ENCODE measurements around the gene OOSP1.

OOSP1 gene

DNA sequence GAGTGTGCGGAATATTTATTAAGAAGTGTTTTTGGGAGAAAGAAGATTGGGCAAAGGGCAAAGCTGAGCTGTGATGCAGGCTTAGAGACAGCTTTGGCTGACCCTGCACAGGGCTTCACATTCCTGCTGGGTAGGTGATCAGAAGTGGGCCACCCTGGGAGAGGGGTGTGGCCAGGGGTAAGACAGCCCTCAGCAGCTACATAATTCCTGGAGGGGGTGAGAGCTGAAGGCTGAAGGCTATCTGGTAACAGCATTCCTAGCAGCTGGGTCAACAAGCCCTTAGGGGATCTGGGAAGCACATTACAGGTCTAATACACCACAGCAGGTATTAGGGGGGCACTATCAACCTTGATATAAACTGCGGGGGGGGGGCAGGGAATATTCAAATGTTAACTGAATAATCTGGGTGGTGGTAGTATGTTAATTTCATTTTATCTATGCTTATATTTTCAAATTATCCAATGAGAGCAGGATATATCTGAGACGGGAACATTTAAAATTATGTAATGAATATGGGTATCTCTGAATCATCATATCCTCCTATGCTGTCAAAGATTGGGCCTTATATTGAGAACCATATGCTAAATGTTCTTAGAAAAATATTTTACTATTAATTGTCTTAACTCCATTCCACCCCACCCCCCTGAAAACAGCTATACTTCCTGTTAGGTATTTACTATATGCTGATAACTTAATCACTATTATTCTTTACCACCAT, 5.9 kb downstream of the OOSP1 start:
- ATAC-seq, result no peak
- peaks cover 7% of the 10 kb centered on the region for H3K4me1 Mint-ChIP-seq
- H3K27me3 Mint-ChIP-seq, result peaks cover 52% of the 10 kb centered on the region
- H3K9me3 Mint-ChIP-seq, result peaks cover 7% of the 10 kb centered on the region
- no peaks in the 10 kb centered on the region for H3K36me3 Mint-ChIP-seq
- no peak overlapping the region for H3K4me3 Mint-ChIP-seq
- no peak overlapping the region for H3K27ac Mint-ChIP-seq

DNA sequence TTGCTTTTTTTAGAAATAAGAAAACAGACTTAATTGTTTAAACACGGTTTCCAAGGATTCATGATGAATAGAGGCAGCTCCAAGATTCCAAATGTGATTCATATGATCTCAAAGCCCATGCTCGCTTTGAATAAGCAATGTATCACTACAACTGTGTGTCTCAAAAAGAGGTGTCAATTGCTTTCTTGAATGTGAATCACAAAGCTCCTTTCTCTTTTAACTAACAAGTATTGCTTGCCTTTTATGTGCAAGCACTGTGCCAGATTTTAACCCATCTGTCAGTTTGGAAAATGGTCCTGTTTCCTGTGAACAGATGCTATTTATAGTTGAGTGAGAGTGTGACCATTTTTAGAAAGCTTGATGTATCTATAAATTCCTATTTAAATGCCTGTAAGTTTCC, 6.5 kb downstream of the OOSP1 start:
- Mint-ChIP-seq H3K27me3 (peaks cover 52% of the 10 kb centered on the region), H3K4me3 (no peak overlapping the region), H3K36me3 (no peaks in the 10 kb centered on the region), H3K27ac (no peak overlapping the region), H3K9me3 (peaks cover 3% of the 10 kb centered on the region), H3K4me1 (peaks cover 1% of the 10 kb centered on the region)
- no peak for ATAC-seq

- Mint-ChIP-seq H3K27ac (no peak overlapping the region), H3K4me1 (no peaks in the 10 kb centered on the region), H3K4me3 (no peak overlapping the region), H3K9me3 (no peaks in the 10 kb centered on the region), H3K27me3 (peaks cover 31% of the 10 kb centered on the region), H3K36me3 (no peaks in the 10 kb centered on the region)
- ATAC-seq, result no peak
These were observed 15.4 kb downstream of the OOSP1 start for GRCh38 chr11:59953463-59954218.

DNA sequence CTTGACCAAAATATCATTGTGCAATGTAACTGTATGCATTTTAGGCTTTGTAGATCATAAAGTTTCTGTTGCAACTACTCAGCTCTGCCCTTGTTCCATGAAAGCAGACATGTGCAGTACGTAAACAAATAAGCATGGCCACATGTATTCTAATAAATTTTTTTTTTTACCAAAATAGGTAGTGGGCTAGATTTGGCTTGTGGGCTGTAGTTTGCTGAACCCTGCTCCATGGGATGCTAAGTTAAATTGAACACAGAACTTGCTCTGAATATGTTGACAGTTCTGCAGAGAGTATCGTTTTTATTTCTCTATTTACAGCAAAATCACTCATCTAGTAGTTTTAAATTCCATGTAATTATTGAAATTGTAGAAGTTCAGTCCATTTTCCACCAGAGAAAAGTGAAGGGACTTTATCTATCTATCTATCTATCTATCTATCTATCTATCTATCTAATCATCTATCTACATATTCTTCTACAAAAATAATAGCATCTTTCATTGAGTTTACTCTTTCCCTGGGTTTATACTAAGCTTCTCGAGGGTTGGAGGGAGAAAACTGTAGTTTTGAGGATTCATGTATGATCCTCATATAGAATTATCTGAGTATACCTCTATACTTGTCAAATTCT, 16.1 kb downstream of the OOSP1 start:
- Mint-ChIP-seq H3K9me3 (no peaks in the 10 kb centered on the region), H3K4me1 (no peaks in the 10 kb centered on the region), H3K27ac (no peak overlapping the region), H3K27me3 (peaks cover 32% of the 10 kb centered on the region), H3K36me3 (no peaks in the 10 kb centered on the region), H3K4me3 (no peak overlapping the region)
- ATAC-seq, result no peak

- Mint-ChIP-seq H3K9me3 (no peaks in the 10 kb centered on the region), H3K27me3 (peaks cover 11% of the 10 kb centered on the region), H3K4me3 (no peak overlapping the region), H3K36me3 (no peaks in the 10 kb centered on the region), H3K4me1 (no peaks in the 10 kb centered on the region), H3K27ac (no peak overlapping the region)
- no peak for ATAC-seq
These were observed 18.9 kb downstream of the OOSP1 start for GRCh38 chr11:59957094-59957493.

DNA sequence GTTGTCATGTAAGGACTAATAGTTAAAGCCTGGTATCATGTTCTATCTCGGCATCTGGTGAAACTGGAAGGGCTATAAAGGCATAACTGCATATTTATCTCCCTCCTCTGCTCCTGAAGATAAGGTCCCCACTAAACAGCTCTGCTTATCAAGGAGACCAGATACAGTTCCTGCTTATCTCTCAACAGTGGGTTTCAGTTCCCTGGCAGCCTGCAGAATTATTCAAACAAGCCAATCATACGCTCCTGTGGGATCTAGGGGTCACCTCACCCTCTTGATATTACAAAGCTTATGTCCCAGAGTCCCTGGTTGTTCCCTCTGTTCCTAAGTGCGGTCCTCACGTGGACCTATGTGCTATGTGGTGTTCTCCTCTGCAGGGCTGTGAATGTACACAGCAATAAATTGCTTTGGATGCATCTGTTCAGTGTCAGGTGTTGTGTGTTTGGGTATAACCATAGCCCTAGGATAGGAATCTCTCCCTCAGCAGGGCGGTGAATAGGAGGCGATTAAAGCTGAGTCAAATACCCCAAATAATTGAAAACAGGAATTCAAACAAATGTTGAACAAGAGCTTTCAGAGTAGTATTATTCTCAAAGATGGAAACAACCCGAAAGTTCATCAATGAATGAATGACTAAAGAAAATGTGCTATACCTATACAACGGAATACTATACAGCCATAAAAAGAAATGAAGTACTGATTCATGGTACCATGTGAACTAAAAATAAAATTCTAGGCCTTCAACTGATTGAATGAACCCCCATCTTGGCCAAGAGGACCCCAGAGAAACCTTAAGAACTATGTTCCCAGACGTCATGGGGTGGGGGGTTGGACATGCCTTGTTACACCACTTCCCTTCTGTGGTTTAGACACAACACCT, 22.5 kb downstream of the OOSP1 start:
- Mint-ChIP-seq H3K36me3 (no peaks in the 10 kb centered on the region), H3K27ac (no peak overlapping the region), H3K9me3 (no peaks in the 10 kb centered on the region), H3K27me3 (peaks cover 11% of the 10 kb centered on the region), H3K4me3 (no peak overlapping the region), H3K4me1 (no peaks in the 10 kb centered on the region)
- ATAC-seq, result no peak

GRCh38 chr11:59962107-59962482, 23.9 kb downstream of the OOSP1 start:
- H3K27ac Mint-ChIP-seq, result no peak overlapping the region

GRCh38 chr11:59963733-59964132, 25.5 kb downstream of the OOSP1 start, which contains the start of gene OOSP4A:
Gene OOSP4A (plus strand): TSS chr11:59964033. CDS start chr11:59964033, 0 bp downstream.
- peaks cover 6% of the 10 kb centered on the region for H3K27me3 Mint-ChIP-seq
- H3K36me3 Mint-ChIP-seq, result no peaks in the 10 kb centered on the region
- ATAC-seq, result no peak
- no peaks in the 10 kb centered on the region for H3K4me1 Mint-ChIP-seq
- no peak within 1 kb of the TSS for H3K4me3 Mint-ChIP-seq
- H3K27ac Mint-ChIP-seq, result no peak within 1 kb of the TSS
- no peaks in the 10 kb centered on the region for H3K9me3 Mint-ChIP-seq

More at GRCh38 chr11:59962107-59962482, 23.9 kb downstream of the OOSP1 start:
- ATAC-seq, result no peak
- Mint-ChIP-seq H3K4me1 (no peaks in the 10 kb centered on the region), H3K4me3 (no peak overlapping the region), H3K27me3 (peaks cover 11% of the 10 kb centered on the region), H3K36me3 (no peaks in the 10 kb centered on the region), H3K9me3 (no peaks in the 10 kb centered on the region)

DNA sequence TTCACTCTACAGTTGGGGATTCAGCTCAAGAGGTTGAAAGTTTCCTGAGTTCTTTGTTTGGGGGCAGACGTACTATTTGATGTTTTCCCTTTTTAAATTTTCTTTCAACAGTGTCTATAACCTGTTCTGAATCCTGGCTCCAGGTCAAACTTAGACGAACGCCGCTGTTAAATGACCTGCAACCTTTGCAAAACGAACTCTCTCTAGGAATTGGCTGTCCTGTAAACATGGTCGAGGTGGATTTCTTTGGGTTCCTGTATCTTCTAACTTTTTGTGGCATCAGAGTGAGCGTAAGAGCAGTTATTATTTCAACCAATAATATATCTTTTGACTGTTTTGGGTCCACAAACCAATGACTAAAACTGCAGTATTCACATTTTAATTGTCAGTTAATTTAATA, 27.2 kb downstream of the OOSP1 start:
- Mint-ChIP-seq H3K27ac (no peak overlapping the region), H3K4me1 (no peaks in the 10 kb centered on the region), H3K9me3 (no peaks in the 10 kb centered on the region), H3K27me3 (no peaks in the 10 kb centered on the region), H3K4me3 (no peak overlapping the region), H3K36me3 (no peaks in the 10 kb centered on the region)
- ATAC-seq, result no peak

DNA sequence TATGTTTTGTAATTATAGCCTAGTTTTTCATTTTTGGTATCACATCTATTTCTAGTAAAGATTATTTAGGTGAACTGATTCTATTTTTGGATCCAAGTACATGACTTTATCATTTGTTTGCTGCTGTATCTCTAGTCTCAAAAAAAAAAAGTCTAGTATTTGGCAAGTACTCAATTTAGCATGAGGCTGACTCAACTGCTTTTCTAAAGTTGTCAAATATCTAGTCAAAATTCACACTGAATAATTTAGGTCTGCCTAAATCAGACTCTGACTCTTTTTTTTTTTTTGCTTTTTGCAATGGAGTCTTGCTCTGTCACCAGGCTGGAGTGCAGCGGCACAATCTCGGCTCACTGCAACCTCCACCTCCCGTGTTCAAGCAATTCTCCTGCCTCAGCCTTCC, 28.0 kb downstream of the OOSP1 start:
- ATAC-seq, result no peak
- Mint-ChIP-seq H3K4me1 (no peaks in the 10 kb centered on the region), H3K36me3 (no peaks in the 10 kb centered on the region), H3K4me3 (no peak overlapping the region), H3K27me3 (no peaks in the 10 kb centered on the region), H3K27ac (no peak overlapping the region), H3K9me3 (no peaks in the 10 kb centered on the region)

GRCh38 chr11:59967677-59968394, 29.6 kb downstream of the OOSP1 start:
- Mint-ChIP-seq H3K4me3 (no peak overlapping the region), H3K36me3 (no peaks in the 10 kb centered on the region), H3K9me3 (no peaks in the 10 kb centered on the region), H3K4me1 (no peaks in the 10 kb centered on the region), H3K27ac (no peak overlapping the region), H3K27me3 (no peaks in the 10 kb centered on the region)
- no peak for ATAC-seq

- Mint-ChIP-seq H3K27me3 (no peaks in the 10 kb centered on the region), H3K4me1 (no peaks in the 10 kb centered on the region), H3K4me3 (no peak overlapping the region), H3K27ac (no peak overlapping the region), H3K36me3 (no peaks in the 10 kb centered on the region), H3K9me3 (no peaks in the 10 kb centered on the region)
- no peak for ATAC-seq
These were observed 30.2 kb downstream of the OOSP1 start for GRCh38 chr11:59968395-59968783.

GRCh38 chr11:59973097-59973496, 34.9 kb downstream of the OOSP1 start:
- H3K27me3 Mint-ChIP-seq, result peaks cover 6% of the 10 kb centered on the region
- H3K4me1 Mint-ChIP-seq, result no peaks in the 10 kb centered on the region
- no peaks in the 10 kb centered on the region for H3K36me3 Mint-ChIP-seq
- no peaks in the 10 kb centered on the region for H3K9me3 Mint-ChIP-seq
- H3K4me3 Mint-ChIP-seq, result no peak overlapping the region
- H3K27ac Mint-ChIP-seq, result no peak overlapping the region
- no peak for ATAC-seq

- Mint-ChIP-seq H3K36me3 (no peaks in the 10 kb centered on the region), H3K4me3 (no peak overlapping the region), H3K9me3 (no peaks in the 10 kb centered on the region), H3K27ac (no peak overlapping the region), H3K4me1 (no peaks in the 10 kb centered on the region), H3K27me3 (peaks cover 33% of the 10 kb centered on the region)
- no peak for ATAC-seq
These were observed 43.0 kb downstream of the OOSP1 start for GRCh38 chr11:59981106-59981770.
